Activated T-helper 2 cell treated with anti-CD3 and anti-CD28 coated beads, Interferon-gamma antibody, Interleukin-2, Interleukin-4, amounts not matched to agents 10 μg/mL and 5 μg/mL and 100 μg/mL, durations not matched to agents 14 hours and 24 hours and 36 hours (primary cell): ENCODE measurements around the gene GSS. TPM values are rescaled to one million over a fixed set of nuclear protein-coding genes. Genes with fewer than 3 reads are reported as not detected.

ENCODE experiments used
- DNase-seq: peaks from one replicate; pipeline ENCODE4 v3.0.0; 2021; ENCODE audit warnings: low spot score
- H3K27ac Mint-ChIP-seq: one replicate; pipeline ENCODE4 v1.8.0; 2021; ENCODE audit warnings: mixed read lengths
- H3K27me3 Mint-ChIP-seq: one replicate; pipeline ENCODE4 v1.8.0; 2021; ENCODE audit warnings: low read depth, mixed read lengths
- H3K36me3 Mint-ChIP-seq: one replicate; pipeline ENCODE4 v1.8.0; 2021; ENCODE audit warnings: low read depth, mixed read lengths
- H3K4me1 Mint-ChIP-seq: one replicate; pipeline ENCODE4 v1.8.0; 2021; ENCODE audit warnings: low read depth, mixed read lengths
- H3K4me3 Mint-ChIP-seq: one replicate; pipeline ENCODE4 v1.8.0; 2021; ENCODE audit warnings: low read depth, mild to moderate bottlenecking, moderate library complexity, mixed read lengths
- H3K9me3 Mint-ChIP-seq: one replicate; pipeline ENCODE4 v1.8.0; 2021; ENCODE audit warnings: mixed read lengths
- intact Hi-C: fragments of 100-400 bp; cut with micrococcal nuclease; formaldehyde crosslinking; loops from one replicate; pipeline ENCODE4 v1.15.1; 2023
- total RNA-seq: library from RNA; stranded (reverse); gene quantifications from 2 replicates; pipeline ENCODE4 v1.2.3, GENCODE V29; 2022

Gene GSS
- total RNA-seq, 1 donor from 2014 or later, result 70.5 TPM

DNA sequence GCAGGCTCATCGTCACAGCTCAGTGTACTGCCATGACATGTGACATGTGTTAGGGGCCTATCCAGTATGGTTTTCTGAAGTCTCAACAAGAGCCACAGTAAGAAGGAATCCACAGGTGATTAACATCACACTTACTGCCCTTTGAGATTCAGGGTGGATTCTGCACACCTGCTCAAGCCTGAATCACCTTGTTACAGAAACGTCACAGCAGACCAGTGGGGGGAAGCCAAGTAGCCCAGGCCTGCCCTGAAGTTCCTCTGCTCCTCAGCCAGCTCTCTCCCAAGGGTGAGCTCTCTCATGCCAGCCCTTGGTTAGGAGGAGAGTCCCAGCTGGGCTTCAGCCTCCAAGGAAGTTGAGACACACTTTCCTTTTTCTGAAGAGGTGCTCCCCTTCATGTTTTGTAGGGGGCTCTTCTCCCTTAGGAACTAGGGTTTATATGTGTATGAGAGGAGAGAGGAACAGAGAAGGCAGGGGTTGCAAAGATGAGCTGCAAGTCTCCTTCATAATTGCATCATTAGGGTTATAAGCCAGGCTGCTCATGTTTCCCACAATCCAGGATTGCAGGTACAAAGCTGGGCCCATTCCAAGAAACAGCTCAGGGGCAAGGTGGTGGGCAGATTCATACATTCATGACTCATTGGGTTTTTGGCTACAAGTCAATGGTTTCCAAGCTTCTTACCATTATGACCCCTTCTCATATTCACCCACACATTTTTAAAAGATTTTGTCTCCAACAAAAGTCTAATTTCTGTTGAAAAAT, 11.6 kb downstream of the GSS start:
- no peak overlapping the region for H3K27ac Mint-ChIP-seq
- H3K4me3 Mint-ChIP-seq, result no peak overlapping the region
- H3K27me3 Mint-ChIP-seq, result no peaks in the 10 kb centered on the region
- H3K9me3 Mint-ChIP-seq, result no peaks in the 10 kb centered on the region
- peaks cover 61% of the 10 kb centered on the region for H3K36me3 Mint-ChIP-seq
- H3K4me1 Mint-ChIP-seq, result no peaks in the 10 kb centered on the region
- intact Hi-C loops, result no loop called here
- no peak for DNase-seq

- Mint-ChIP-seq H3K4me3 (no peak overlapping the region), H3K27me3 (no peaks in the 10 kb centered on the region), H3K9me3 (no peaks in the 10 kb centered on the region), H3K4me1 (no peaks in the 10 kb centered on the region), H3K36me3 (peaks cover 68% of the 10 kb centered on the region), H3K27ac (no peak overlapping the region)
- intact Hi-C loops, result no loop called here
- no peak for DNase-seq
These were observed 13.3 kb downstream of the GSS start for GRCh38 chr20:34942301-34942700.

- Mint-ChIP-seq H3K27ac (no peak overlapping the region), H3K27me3 (no peaks in the 10 kb centered on the region), H3K4me3 (no peak overlapping the region), H3K36me3 (peaks cover 73% of the 10 kb centered on the region), H3K4me1 (no peaks in the 10 kb centered on the region), H3K9me3 (no peaks in the 10 kb centered on the region)
- intact Hi-C loops, result no loop called here
- no peak for DNase-seq
These were observed 14.4 kb downstream of the GSS start for GRCh38 chr20:34941226-34941625.

DNA sequence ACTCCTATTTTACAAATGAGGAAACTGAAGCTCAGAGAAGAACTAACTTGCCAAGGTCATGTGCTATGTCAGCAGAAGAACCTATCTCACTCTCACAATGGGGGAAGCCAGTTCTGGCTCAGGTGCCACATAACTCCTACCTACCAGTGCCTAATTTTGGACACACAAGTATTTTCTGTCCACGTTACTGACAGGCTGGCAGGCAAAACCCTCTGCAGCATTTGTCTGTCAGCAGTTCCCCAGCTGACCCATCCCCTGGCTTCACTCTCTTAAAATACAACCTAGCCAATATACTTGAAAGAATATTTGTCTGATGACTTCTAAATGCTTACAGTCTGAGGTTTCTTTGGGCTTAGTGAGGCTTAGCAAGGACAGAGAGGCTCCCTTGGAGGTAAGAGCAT, 15.5 kb downstream of the GSS start:
- peaks cover 68% of the 10 kb centered on the region for H3K36me3 Mint-ChIP-seq
- intact Hi-C loops, result no loop called here
- no peak overlapping the region for H3K27ac Mint-ChIP-seq

DNA sequence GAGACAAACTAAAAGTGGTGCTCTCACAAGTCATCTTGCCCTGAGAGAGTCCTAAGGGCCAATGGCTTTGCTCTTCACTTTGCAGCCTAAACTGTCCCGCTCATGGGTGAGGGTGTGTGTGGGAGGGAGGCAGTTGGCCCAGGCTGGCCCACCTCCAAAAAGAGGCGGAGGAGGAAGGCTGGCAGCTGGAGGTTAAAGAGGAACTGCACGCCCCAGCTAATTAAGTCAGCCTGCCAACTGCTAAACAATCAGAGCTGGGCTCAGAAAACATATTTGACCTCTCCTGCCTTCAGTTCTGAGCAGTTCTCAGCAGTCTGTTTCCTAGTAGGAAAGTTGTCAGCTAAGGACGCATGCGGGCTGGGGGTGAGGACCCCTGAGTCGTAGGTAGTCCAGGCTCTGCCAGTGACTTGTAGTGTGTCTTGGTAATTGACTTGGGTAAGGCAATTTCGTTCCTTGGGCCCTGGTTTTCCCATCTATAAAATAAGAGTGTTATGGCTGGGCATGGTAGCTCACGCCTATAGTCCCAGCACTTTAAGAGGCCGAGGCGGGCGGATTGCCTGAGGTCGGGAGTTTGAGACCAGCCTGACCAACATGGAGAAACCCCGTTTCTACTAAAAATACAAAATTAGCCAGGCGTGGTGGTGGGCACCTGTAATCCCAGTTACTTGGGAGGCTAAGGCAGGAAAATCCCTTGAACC, 17.0 kb downstream of the GSS start:
- Mint-ChIP-seq H3K27ac (no peak overlapping the region), H3K4me3 (no peak overlapping the region), H3K36me3 (peaks cover 66% of the 10 kb centered on the region), H3K9me3 (no peaks in the 10 kb centered on the region), H3K4me1 (no peaks in the 10 kb centered on the region), H3K27me3 (no peaks in the 10 kb centered on the region)
- no peak for DNase-seq
- intact Hi-C loops, result no loop called here

More for the DNA sequence above, 15.5 kb downstream of the GSS start:
- no peak overlapping the region for H3K4me3 Mint-ChIP-seq
- no peaks in the 10 kb centered on the region for H3K27me3 Mint-ChIP-seq
- no peaks in the 10 kb centered on the region for H3K9me3 Mint-ChIP-seq
- no peaks in the 10 kb centered on the region for H3K4me1 Mint-ChIP-seq
- no peak for DNase-seq

DNA sequence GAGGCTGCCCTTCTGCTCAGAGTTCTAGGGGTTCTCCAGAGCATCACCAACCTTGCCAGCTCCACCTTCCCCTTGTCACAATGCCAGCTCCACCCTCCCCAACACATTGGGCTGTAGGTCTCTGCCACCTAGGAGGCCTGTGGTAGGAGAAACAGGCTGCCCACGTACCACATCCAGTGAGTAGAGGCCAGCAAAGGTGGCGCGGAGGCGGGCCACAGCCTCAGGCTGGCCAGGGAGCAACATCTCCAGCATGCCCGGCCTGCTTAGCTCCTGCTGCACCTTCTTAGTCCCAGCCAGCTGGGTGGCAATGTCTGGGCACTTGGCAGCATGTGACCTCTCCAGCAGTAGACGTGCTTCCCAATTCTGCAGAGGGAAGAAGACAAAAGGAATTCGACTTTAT, 23.8 kb downstream of the GSS start:
- Mint-ChIP-seq H3K27ac (no peak overlapping the region), H3K36me3 (peaks cover 75% of the 10 kb centered on the region), H3K27me3 (no peaks in the 10 kb centered on the region), H3K9me3 (no peaks in the 10 kb centered on the region), H3K4me1 (no peaks in the 10 kb centered on the region), H3K4me3 (no peak overlapping the region)
- intact Hi-C loops, result no loop called here
- DNase-seq, result no peak

- no peak for DNase-seq
- Mint-ChIP-seq H3K27me3 (no peaks in the 10 kb centered on the region), H3K4me1 (peaks cover 7% of the 10 kb centered on the region), H3K4me3 (no peak overlapping the region), H3K9me3 (no peaks in the 10 kb centered on the region), H3K36me3 (peaks cover 74% of the 10 kb centered on the region), H3K27ac (no peak overlapping the region)
- intact Hi-C loops, result no loop called here
These were observed 27.2 kb downstream of the GSS start for GRCh38 chr20:34928411-34928810.

- H3K4me3 Mint-ChIP-seq, result no peak overlapping the region
- intact Hi-C loops, result no loop called here
- H3K27me3 Mint-ChIP-seq, result no peaks in the 10 kb centered on the region
- H3K36me3 Mint-ChIP-seq, result peaks cover 67% of the 10 kb centered on the region
- H3K27ac Mint-ChIP-seq, result no peak overlapping the region
- no peaks in the 10 kb centered on the region for H3K9me3 Mint-ChIP-seq
- DNase-seq, result no peak
- H3K4me1 Mint-ChIP-seq, result peaks cover 7% of the 10 kb centered on the region
These were observed 27.9 kb downstream of the GSS start for GRCh38 chr20:34927736-34928135.

GRCh38 chr20:34926581-34926980, 29.0 kb downstream of the GSS start:
- no peaks in the 10 kb centered on the region for H3K9me3 Mint-ChIP-seq
- DNase-seq, result no peak
- H3K4me3 Mint-ChIP-seq, result no peak overlapping the region
- H3K36me3 Mint-ChIP-seq, result peaks cover 56% of the 10 kb centered on the region
- no peaks in the 10 kb centered on the region for H3K27me3 Mint-ChIP-seq
- H3K27ac Mint-ChIP-seq, result no peak overlapping the region
- intact Hi-C loops, result no loop called here
- H3K4me1 Mint-ChIP-seq, result peaks cover 10% of the 10 kb centered on the region

GRCh38 chr20:34925981-34926380, 29.6 kb downstream of the GSS start:
- DNase-seq, result no peak
- Mint-ChIP-seq H3K4me3 (no peak overlapping the region), H3K4me1 (peaks cover 14% of the 10 kb centered on the region), H3K9me3 (no peaks in the 10 kb centered on the region), H3K27ac (no peak overlapping the region), H3K36me3 (peaks cover 53% of the 10 kb centered on the region), H3K27me3 (no peaks in the 10 kb centered on the region)
- intact Hi-C loops, result no loop called here

GRCh38 chr20:34925341-34925740, 30.3 kb downstream of the GSS start:
- Mint-ChIP-seq H3K27ac (peak overlapping the region; percentile 6), H3K4me3 (no peak overlapping the region), H3K36me3 (peaks cover 47% of the 10 kb centered on the region), H3K4me1 (peaks cover 21% of the 10 kb centered on the region), H3K27me3 (no peaks in the 10 kb centered on the region), H3K9me3 (peaks cover under 1% of the 10 kb centered on the region)
- intact Hi-C loops, result no loop called here
- no peak for DNase-seq

- H3K4me1 Mint-ChIP-seq, result peaks cover 38% of the 10 kb centered on the region
- H3K9me3 Mint-ChIP-seq, result peaks cover 5% of the 10 kb centered on the region
- DNase-seq, result no peak
- H3K36me3 Mint-ChIP-seq, result peaks cover 34% of the 10 kb centered on the region
- H3K27me3 Mint-ChIP-seq, result no peaks in the 10 kb centered on the region
- intact Hi-C loops, result no loop called here
- no peak overlapping the region for H3K4me3 Mint-ChIP-seq
- H3K27ac Mint-ChIP-seq, result no peak overlapping the region
These were observed 32.2 kb downstream of the GSS start for GRCh38 chr20:34923414-34923813.

DNA sequence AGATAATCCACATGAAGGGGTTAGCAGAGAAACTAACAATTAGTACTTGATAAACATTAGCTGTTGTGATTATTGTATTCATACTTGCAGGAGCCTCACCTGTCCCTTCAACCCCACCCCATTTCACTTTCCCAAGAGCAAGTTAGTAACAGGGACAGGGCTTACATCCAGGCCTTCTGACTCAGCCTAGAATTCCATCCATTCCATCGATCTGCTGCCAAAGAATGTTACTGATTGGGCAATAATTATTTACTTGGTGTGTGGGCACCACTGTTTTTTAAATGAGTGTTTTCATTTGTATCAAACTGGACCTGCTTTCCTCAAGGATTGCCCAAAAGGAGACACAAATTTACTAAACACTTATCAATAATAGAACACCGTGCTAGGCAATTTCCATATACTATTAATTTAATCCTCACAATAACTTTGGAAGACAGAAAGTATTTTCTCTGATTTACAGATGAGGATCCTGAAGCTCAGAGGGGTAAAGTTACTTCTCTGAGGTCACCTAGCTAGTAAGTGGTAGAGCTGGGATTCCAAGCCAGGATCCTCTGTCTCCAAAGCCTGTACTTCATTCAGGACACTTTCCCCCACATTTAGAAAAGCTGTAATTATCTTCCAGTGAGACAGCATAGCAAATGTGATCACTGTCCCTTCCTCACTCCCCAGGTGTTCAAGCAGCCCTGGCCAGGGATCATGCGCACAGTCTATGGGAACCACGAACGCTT, 32.8 kb downstream of the GSS start:
- H3K4me3 Mint-ChIP-seq, result no peak overlapping the region
- H3K27me3 Mint-ChIP-seq, result no peaks in the 10 kb centered on the region
- DNase-seq, result no peak
- intact Hi-C loops, result no loop called here
- H3K36me3 Mint-ChIP-seq, result peaks cover 34% of the 10 kb centered on the region
- H3K9me3 Mint-ChIP-seq, result peaks cover 8% of the 10 kb centered on the region
- no peak overlapping the region for H3K27ac Mint-ChIP-seq
- peaks cover 44% of the 10 kb centered on the region for H3K4me1 Mint-ChIP-seq
